Type B pancreatic cell (in vitro differentiated cells): ENCODE measurements around the gene SPG7. TPM values are rescaled to one million over a fixed set of nuclear protein-coding genes. Genes with fewer than 3 reads are reported as not detected.
A peak's percentile ranks its signal among the peaks of the same experiment; 100 is the strongest.

ENCODE experiments used
- DNase-seq: peaks from one replicate; pipeline ENCODE4 v3.0.0; 2021; ENCODE audit warnings: mixed read lengths; ENCODE audit not compliant: unreplicated experiment; ENCODE audit errors: extremely low spot score
- H3K27ac Mint-ChIP-seq: 2 replicates; pipeline ENCODE4 v1.8.0; 2021; ENCODE audit warnings: mild to moderate bottlenecking, mixed read lengths
- H3K27me3 Mint-ChIP-seq: 2 replicates; pipeline ENCODE4 v1.8.0; 2021; ENCODE audit warnings: mixed read lengths
- H3K36me3 Mint-ChIP-seq: 2 replicates; pipeline ENCODE4 v1.8.0; 2021; ENCODE audit warnings: mixed read lengths
- H3K4me1 Mint-ChIP-seq: one replicate; pipeline ENCODE4 v1.8.0; 2021; ENCODE audit warnings: mixed read lengths; ENCODE audit not compliant: unreplicated experiment
- H3K4me3 Mint-ChIP-seq: 2 replicates; pipeline ENCODE4 v1.8.0; 2021; ENCODE audit warnings: mild to moderate bottlenecking, mixed read lengths
- H3K9me3 Mint-ChIP-seq: 2 replicates; pipeline ENCODE4 v1.8.0; 2021; ENCODE audit warnings: mixed read lengths
- CTCF ChIP-seq: fragments of 200-600 bp; sonication (generic); conservative IDR thresholded peaks from 2 replicates; pipeline ENCODE4 v1.5.0; 2021; ENCODE audit warnings: antibody characterized with exemption, mild to moderate bottlenecking
- total RNA-seq: library from RNA; stranded (reverse); gene quantifications from 2 replicates; pipeline ENCODE4 v1.2.1, GENCODE V29; 2021; ENCODE audit warnings: low replicate concordance

SPG7 gene
- total RNA-seq, 1 donor from 2014 or later: 129 TPM

- H3K27me3 Mint-ChIP-seq: no peaks in the 10 kb centered on the region
- no peaks in the 10 kb centered on the region for H3K9me3 Mint-ChIP-seq
- no peak for DNase-seq
- peaks cover 7% of the 10 kb centered on the region for H3K36me3 Mint-ChIP-seq
- H3K4me3 Mint-ChIP-seq: no peak overlapping the region
- TF ChIP-seq CTCF: no peak
- H3K27ac Mint-ChIP-seq: peak overlapping the region; percentile 39
- H3K4me1 Mint-ChIP-seq: peaks cover 54% of the 10 kb centered on the region
Measured at GRCh38 chr16:89475144-89475543, 33.1 kb upstream of the SPG7 start.

DNA sequence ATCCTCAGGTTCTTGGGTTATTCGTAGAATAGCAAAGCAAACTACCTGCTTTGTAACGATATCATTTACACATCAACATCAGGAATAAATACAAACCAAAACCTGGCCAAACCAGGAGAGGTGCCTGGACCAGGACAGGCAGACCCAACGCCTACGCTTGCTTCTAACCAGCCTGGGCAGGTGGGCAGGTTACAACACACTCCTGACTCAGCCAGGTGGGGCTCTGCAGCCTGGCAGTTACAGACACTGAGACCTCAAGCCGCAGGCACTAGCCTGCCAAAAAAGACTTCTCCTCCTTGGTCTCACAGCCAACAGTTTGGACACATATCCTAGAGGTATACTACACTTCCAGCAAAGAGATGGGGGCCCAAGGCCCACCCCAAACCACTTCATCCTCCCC, 31.8 kb upstream of the SPG7 start:
- Mint-ChIP-seq H3K36me3 (peaks cover 7% of the 10 kb centered on the region), H3K4me3 (peak overlapping the region; percentile 38), H3K4me1 (peaks cover 64% of the 10 kb centered on the region), H3K27me3 (no peaks in the 10 kb centered on the region), H3K9me3 (no peaks in the 10 kb centered on the region), H3K27ac (peak overlapping the region; percentile 76)
- no peak for TF ChIP-seq CTCF
- DNase-seq: no peak

DNA sequence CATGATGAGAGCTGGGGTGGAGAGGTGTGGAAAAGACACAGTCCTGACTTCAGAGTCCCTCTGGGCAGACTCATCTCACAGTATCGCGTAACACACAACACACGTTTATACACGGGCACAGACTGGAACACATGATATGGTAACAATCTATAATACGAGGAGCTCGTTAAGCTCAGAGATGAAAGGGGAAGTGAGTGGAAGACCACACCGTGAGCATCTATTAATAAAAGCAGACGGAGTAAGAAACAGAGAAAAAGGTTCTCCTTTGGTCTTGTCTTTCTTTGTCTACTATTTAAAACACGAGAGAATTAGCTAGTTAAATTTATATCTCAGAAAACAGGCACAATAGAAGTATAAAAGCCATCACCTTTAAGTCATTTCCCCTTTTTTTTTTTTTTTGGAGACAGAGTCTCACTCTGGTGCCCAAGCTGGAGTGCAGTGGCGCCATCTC, 31.4 kb upstream of the SPG7 start:
- Mint-ChIP-seq H3K9me3 (no peaks in the 10 kb centered on the region), H3K27ac (peak overlapping the region; percentile 76), H3K4me1 (peaks cover 66% of the 10 kb centered on the region), H3K36me3 (peaks cover 5% of the 10 kb centered on the region), H3K4me3 (peak overlapping the region; percentile 38), H3K27me3 (no peaks in the 10 kb centered on the region)
- DNase-seq: no peak
- TF ChIP-seq CTCF: no peak

GRCh38 chr16:89478576-89479221, 29.5 kb upstream of the SPG7 start:
- H3K36me3 Mint-ChIP-seq: peaks cover 8% of the 10 kb centered on the region
- TF ChIP-seq CTCF: no peak
- H3K4me1 Mint-ChIP-seq: peaks cover 65% of the 10 kb centered on the region
- no peaks in the 10 kb centered on the region for H3K9me3 Mint-ChIP-seq
- peak overlapping the region; percentile 85 for H3K27ac Mint-ChIP-seq
- H3K4me3 Mint-ChIP-seq: peak overlapping the region; percentile 15
- H3K27me3 Mint-ChIP-seq: no peaks in the 10 kb centered on the region
- DNase-seq: no peak

GRCh38 chr16:89481356-89481955, 26.7 kb upstream of the SPG7 start:
- Mint-ChIP-seq H3K4me1 (peaks cover 74% of the 10 kb centered on the region), H3K27me3 (no peaks in the 10 kb centered on the region), H3K4me3 (no peak overlapping the region), H3K27ac (peak overlapping the region; percentile 72), H3K36me3 (peaks cover 5% of the 10 kb centered on the region), H3K9me3 (no peaks in the 10 kb centered on the region)
- no peak for DNase-seq
- TF ChIP-seq CTCF: no peak
